ENCODE measurements around the gene C7orf57.
"Not testable (repeated sequence)": the region's sequence is repeated elsewhere in the genome, so short reads cannot be mapped to it uniquely, and the experiment has no call there.

The C7orf57 gene

DNA sequence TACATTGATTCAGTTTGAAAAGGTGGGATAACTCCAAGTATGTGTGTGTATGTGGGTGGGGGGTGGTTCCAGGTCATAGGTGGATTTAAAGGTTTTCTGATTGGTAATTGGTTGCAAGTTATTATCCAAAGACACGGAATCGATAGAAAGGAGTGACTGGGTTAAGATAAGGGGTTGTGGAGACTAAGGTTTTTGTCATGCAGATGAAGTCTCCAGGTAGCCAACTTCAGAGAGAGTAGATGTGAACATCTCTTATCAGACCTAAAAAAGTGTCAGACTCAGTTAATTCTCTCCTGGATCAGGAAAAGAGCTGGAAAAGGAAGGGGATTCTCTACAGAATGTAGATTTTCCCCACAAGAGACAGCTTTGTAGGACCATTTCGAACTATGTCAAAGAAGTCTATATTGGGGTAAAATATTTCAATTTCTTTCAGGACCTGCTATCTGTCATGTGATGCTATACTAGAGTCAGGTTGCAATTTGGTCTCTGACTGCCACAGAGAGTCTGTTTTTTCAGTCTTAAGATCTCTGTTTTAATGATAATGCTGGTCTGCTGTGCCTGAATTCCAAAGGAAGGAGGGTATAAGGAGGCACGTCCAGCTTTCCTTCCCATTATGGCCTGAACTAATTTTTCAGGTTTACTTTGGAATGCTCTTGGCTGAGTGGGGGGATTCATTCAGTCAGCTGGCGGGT, 3.6 kb downstream of the C7orf57 start:
- DNase-seq, result no peak

DNA sequence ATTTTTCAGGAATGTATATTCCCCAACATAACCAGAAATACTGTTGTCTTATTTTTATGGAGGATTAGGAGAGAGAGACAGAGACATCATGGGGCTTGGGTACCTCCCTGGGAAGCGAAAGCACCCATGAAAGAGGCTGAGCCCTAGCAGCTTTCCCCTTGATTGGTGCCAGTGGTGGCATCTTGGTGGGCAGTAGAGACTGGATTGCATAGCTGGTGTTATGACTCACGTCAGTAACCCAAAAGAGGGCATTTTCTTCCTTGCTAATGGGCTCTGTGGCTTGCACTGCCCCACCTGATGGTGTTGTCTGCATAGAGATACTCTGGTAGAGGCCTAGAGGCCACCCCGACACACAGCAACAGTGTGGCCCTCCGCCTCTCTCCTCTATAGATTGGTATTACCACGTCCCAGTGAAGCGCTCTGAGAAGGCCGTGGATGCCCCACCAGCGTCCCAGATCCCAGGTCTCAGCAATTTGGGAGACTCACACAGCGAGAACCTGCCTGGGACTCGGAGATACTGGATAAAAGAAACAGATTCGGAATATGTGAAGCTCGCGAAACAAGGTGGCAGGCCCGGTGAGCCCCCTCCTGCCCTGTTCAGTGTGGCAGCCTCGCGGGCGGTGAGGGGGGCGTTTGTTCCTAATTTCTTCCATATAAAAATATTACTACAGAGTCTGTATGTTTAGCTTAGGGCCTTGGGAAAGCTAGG, 5.8 kb downstream of the C7orf57 start:
- DNase-seq, result no peak

DNA sequence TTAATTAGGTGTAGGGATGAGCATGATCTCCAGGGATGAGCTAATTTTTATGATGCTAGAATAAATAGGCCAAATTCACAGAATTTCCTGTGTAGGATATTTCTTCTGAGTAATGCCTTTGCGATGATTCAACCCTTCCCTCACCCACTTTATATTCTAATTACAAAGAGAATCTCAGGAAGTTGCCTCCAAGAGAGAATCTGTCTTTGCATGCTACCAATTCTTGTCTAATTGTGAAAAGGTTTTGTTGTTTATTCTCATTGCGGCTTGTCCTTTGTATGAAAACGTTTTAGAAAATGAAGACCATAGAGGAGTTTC, 6.3 kb downstream of the C7orf57 start:
- DNase-seq, result no peak

DNA sequence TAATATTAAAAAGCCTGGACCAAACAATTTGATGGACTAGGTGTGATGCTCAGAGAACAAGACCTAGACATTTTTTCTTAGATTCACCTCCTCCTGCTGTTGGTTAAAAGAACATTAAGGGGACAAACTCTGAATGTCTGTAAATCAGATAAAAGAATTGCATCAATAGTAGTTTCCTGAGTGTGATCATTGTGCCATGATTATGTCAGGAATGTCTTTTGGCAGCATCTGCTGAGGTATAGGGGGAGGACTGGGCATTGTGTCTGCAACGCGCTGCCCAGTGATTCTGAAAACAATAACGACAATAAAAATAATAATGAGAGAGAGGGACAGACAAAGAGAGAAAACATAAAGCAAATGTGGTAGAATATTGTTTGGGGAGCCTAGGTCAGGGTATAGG, 6.9 kb downstream of the C7orf57 start:
- no peak for DNase-seq

DNA sequence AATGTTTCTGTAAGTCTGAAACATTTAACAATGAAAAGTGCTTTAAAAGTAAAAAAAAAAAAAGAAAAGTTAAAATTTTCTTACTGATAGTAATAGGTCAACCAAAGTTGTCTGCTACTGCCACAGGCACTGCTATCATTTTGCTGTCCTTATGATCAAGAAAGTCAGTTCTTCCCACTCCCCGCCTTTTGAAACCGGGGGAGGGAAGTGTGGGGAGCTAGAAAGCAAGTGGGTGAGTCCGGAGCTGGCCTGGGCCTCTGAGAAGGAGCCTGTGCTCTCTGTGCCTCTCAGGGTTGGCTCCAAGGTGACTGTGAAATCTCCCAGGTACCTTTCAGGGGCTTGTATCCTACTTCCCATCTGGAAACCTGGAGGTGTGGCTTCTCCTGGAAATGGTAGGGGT, 7.3 kb downstream of the C7orf57 start:
- DNase-seq, result no peak

DNA sequence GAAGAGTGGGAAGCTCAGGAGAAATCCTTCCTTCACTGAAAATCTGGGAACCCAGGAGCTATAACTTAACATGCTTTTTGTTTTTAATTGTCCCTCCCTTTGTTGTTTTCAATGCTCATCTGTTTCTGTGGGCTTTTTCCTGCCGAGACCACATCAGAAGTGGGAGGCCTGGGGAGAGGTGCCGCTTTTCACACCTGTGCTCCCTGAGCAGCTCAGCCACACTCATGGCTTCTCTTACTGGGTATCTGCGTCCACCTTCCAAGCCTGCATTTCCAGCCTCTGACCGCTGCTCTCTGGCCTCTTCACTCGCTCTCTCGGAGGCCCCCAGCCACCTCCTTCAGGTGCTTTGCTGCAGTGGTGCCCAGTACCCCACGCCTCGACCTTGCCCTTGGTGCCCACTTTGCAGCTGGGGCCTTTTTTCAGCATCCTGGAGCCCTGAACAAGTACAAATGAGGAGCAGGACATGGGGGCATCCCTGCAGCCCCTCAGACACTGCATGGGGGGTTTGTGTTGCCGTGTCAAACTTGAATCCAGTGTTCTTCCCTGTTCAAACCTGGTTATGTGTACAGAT, 9.9 kb downstream of the C7orf57 start:
- DNase-seq, result no peak

DNA sequence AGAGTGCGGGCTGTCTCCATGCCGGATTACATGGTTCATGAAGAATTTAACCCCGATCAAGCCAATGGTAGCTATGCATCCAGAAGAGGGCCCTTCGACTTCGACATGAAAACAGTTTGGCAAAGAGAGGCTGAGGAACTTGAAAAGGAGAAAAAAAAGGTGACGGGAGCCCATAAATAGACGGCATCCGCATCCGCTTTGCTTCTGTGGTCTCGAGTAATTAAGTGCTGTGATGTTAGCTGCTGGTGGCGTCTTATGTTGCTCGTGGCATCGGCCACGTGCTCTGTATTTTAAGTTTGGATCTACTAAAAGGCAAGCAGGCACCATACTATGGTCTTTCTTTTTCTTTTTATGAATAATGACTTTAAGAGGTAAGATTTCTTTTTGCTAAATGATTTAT, 11.1 kb downstream of the C7orf57 start:
- no peak for DNase-seq

DNA sequence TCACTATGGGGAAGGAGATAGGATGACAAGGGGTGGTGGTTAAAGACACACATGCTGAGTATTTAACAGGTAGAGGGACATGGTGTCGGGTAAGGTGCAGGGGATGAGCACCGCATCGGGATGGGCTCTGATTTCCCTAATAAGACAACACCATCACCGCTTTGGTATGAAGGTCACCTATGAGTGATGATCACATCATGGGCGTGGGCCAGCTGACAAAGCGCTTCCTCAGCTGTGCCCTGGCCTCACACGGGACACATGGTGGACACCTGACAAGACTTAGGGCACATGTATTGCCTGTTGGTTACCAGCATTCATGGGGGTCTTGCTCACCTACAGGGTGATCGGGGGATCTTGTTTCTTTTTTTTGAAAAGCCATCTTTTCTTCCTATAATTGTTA, 12.8 kb downstream of the C7orf57 start:
- no peak for DNase-seq

DNA sequence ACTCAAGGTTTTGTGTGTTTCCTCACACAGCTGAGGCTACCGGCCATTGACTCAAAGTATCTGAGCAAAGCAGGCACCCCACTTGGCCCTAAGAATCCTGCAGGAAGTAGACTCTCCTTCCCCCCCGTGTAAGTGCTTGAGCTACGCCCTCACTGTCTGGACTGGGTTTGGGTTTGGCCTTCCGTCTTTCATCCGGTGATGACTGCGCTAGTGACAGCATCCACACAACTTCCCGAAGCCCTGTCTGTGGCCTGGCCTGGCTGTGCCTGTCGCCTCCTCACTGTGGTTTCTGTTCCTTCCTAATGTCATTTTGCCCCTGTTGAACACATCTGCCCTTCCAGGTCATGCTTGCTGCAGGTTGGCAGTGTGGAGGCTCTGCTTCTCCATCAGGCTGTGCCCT, 14.5 kb downstream of the C7orf57 start:
- no peak for DNase-seq

DNA sequence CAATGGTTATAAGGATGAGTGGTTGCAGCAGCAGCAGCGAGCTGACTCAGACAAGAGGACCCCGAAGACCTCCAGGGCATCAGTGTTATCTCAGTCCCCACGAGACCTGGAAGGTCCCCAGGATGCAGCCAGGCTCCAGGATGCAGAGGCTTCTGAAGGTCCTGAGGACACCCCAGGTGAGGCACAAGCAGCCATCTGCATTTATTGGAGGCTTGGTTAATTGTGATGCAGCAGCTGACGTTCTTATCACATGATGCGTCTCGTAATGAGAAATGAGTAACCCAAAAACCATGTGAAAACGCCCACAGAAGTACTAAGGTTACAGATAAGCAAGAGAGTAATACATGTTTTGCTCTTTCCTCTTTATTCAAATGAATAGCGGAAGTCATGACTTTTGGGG, 17.4 kb downstream of the C7orf57 start:
- no peak for DNase-seq

DNA sequence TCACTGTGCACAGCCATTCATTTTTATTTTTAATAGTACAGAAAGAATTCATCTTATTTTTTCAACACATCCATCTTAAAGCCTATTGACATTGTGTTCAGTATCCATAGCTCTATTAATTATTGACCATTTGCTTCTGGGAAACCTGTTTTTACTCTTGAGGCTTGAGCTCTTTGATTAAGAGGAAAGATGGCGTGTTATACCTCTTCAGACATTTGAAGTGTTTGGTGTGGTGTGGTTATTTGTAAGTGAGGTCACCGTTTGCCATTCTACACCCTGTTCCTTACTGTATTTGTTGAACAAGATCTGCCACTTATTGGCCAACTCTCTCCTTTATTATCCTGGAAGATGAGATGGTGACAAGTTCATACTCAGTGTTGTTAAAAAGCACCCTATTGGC, 18.4 kb downstream of the C7orf57 start:
- DNase-seq, result no peak

DNA sequence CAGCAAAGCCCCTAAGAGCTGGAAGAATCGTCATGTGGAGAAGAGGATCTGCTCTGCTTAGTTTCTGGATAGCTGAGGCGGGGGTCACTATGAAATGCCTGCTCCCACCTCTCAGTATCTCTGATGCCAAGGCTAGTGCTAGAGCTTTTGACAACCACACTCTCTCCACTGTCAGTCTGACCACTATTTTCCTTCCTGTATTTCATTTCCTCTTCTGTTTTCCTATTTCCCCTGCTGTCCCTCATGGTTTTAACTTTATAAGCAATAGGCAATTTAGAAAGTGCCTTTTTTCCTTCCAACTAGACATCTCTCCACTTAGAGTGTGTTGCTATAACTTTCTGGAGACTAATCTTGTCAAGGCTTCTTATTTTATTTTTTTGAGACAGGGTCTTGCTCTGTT, 23.6 kb downstream of the C7orf57 start:
- DNase-seq, result no peak

DNA sequence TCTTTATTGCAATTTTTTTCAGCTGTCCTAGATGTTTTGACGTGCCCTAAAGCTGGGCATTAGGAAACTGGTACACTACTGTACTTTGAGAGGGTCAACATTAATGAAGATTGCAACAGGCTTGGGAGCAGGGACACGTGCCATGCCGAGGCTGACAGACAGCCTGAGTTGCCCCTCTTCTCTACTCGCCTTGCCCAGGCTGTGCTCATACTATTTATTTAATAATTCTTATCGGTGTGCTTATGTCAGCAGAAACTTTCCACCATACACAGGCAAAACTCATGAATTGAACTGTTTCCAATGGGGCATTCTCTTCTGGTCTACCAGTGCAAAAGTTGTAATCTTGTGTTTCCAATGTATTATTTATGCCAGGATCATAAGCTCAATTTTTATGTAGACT, 24.4 kb downstream of the C7orf57 start:
- no peak for DNase-seq

DNA sequence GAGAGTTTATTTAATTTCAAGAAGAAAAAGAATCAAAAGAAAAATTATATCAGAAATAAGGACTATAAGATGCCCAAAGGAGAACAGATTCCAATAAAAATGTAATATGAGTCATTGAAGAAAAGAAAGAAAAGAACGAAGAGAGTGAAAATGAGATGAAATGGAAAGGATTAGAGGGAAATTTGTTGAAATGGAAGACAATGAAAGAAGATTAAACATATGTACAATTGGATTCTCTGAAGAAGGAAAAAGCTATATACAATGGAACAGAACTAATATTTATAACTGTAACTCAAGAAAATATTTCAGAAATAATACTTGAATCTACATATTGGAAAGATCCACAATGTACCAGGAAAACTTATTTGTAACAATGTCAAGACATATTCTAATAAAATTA, 28.6 kb downstream of the C7orf57 start:
- DNase-seq, result no peak

DNA sequence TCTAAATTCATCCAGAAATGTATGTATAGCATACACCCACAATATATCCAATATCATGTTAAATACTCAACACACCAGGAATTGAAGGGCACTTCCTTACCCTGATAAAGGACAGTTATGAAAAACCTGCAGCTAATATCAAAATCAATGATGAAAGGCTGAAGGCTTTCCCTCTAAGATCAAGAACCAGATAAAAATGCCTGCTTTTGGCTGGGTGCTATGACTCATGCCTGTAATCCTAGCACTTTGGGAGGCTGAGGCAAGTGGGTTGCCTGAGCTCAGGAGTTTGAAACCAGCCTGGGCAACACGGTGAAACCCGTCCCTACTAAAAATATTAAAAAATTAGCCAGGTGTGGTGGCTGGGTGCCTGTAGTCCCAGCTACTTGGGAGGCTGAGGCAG, 32.1 kb downstream of the C7orf57 start:
- DNase-seq, result no peak

DNA sequence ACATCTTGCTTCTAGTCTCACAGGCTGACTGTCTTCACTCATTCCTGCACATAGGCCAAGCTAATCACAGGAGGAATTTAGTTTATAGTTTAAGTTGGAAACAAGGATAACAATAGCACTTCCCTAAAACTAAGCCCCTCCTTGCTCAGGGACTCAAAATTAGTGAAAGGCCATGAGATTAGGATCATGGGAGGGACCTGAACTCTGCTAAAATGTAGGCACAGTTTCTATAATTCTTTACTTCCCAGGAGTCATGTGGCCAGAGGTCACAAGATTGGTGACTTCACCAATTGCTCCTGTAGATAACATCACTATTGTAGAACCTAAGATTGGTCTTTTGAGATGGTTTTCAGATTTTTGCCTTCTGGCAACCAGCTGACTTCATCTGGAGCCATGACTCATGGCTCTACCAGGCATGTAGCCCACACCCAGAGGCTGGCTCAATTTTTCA, 38.9 kb downstream of the C7orf57 start:
- DNase-seq, result no peak

DNA sequence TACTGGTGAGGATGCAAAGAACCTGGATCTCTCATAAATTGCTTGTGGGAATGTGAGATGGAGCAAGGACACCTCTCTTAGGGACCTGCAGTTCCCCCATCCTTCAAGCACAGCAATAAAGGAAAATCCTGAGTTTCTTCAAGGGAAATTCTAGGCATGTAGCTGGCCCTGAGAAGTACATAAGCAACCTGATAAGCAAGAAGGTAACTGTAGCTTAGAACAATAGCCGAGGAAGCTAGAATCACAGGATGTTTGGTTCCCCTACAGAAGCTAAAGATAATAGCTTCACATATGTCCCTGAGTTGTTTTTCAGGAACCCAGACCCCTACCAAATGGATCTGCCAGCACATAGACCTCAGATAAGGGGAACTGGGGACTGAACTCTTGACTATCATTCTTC, 42.1 kb downstream of the C7orf57 start:
- no peak for DNase-seq

DNA sequence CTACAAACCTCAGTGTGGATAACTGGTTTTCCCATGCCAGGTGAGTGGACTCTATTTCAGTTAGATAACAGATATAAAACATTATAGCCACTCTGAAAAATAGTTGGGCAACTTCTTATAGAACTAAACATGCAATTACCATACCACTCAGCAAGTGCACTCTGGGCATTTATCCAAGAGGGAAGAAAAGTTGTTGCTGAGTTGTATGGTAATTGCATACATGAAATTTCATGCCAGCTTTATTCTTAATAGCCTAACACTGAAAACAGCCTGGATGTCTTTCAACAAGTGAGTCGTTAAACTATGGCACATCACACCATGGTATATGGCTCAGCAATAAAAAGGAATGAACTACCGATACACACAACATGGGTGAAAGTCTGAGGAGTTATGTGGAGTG, 43.1 kb downstream of the C7orf57 start:
- DNase-seq, result no peak

DNA sequence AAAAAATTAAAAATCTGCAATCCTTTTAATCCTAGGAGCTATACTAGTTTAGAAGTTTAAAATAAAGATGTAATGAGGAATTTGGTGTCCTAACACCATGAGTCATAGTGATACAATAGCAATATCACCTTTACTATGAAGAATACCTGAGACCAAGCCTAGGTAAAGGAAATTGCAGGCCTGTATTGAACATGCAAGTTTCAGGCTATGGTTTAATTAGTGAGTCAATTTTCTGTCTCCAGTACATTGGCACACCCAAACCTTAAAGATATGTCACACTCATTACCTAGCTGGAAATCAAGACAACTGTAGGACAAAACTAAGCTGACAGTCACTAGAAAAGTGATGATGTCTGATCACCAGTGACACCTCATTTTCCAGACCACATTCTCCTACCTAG, 47.0 kb downstream of the C7orf57 start:
- not testable (repeated sequence) for DNase-seq

DNA sequence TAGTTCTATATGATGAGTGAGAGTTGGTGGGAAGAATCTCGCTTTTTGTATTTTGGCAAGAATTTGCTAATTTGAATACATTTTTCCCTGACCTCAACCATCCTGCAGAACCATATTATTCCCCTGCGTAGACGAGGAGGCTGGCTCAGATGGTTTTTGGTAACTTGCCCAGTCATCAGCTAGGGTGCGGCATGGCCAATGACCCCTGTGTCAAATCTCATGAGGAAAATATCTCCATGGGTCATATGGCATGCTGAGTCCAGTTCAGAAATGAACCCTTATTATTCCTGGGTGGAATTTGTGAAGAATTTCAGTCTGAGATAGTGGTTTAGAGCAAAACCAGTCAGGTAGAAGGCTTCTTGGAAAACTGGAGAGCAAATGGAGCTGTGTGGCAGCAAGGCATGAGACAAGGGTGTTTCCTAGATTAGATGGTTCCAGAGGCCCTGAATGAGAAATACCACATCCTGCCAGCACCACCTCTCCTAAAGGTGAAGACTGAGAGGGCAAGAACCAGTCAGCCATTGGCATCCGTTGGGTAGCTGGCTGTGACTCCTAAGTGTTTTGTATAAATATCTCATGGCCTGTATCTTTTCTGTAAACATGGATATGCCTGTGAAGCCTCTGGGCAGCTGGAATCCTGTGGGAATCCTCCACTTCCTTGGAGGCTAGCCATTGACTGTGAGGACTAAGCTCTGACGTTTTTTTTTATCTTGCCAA, 47.9 kb downstream of the C7orf57 start:
- DNase-seq, result no peak

DNA sequence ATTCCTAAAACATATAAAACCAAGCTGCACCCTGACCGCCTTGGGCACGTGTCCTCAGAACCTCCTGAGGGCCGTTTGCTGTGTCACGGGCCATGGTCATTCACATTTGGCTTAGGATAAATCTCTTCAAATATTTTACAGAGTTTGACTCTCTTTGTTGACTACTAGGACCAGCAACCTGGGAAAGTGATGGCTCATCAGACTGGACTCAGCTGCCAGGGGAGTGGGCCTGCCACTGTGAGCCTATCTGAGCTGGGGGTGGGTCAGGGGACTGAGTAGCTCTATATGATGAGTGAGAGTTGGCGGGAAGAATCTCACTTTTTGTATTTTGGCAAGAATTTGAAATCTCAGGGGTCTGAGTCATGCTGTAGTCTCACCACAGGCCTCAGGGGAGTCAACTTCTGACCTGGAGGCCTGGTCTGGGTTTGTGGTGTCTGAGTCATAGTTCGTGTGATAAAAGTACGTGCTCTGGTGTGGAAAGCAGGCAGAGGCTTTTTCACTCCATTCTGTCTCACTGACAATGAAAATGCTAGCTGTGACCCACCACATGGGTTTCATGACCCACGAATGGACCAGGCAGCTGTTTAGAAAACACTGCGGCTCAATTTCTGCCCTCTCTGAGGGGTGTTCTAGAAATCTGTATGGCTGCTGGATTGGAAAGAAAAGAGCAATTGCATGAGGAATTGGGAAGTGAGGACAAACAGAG, 49.5 kb downstream of the C7orf57 start:
- peak; percentile 67 to 78 for DNase-seq

DNA sequence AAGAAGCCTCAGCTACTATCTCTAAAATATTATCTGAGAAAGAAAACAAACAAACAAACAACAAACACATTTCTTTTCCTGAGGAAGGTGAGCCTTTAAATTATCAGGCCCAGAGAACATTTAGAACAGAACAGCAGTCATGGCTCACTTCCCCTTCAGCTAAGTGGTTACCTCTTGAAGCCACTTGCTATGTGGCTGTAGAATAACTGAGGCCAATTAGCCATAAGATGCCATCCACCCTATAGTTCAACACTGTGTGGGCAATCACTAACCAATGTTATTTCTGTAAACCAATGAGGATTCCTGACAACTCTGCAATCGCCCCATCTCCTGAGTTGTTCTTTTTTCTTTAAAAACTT, 50.1 kb downstream of the C7orf57 start:
- no peak for DNase-seq

DNA sequence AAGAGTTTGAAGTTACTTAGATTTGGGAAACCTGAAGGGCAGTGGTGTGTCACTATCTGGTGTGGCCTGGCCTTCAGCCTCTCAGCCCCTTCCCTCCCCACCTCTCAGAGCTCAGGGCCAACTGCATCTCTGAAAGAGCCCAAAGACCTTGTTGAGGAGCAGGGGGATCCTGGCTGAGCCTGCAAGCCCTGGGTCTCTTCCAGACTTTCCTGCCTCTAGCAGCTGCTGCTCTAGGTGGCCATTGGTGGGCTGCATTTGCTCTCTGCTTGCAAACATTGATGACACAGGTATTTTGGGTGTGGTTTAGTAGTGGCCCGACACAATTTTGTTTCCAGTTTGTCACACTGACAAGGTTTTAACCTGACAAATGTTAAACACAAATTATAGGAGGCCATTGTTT, 50.6 kb downstream of the C7orf57 start:
- DNase-seq, result no peak
